Forelimb muscle (tissue), 1 donor: ENCODE results near the gene TENT5C. TPM values are rescaled to one million over a fixed set of nuclear protein-coding genes. Genes with fewer than 3 reads are reported as not detected.

ENCODE experiments used
- DNase-seq: peaks from one replicate; pipeline ENCODE4 v3.0.0-alpha.2; 2013; ENCODE audit warnings: low read depth
- polyA plus RNA-seq: library from polyadenylated mRNA; unstranded; fragments of 120-200 nt; gene quantifications from one replicate; pipeline ENCODE4 v1.2.1, GENCODE V29; 2013; ENCODE audit not compliant: insufficient read length

TENT5C gene
- polyA plus RNA-seq, 1 donor = 2.8 TPM

DNA sequence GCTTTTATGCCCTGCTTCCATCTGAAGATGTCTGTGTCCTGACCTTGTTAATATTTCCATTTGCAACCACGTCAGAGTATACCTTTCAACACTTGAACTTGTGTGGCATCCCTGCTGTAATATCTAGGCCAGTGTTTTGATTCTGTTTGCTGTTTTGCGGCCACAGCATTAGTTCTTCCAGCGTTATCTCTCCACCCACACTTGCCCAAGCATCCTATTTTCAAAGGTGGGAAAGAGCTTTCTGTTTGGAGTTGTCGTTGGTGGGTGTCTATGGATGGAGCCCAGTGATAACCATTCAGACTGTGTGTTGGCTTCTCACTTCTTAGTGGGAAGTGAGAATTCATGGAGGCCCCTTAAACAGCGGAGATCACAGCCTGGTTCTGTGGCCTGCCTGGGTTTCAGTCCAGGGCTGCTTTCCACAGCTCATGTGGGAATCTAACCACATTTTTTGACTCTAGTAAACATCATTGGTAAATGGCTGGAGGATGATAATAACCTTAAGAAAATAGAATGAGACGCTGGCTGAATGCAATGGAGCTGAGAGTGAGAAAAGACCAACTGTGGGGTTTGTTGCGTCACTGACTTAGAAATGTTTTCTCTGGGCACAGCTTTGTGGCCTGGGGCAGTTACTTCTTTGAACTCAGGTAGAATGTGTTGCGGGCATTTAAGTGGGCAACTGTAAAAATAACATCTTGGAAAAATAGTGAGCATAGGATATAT, 7.6 kb downstream of the TENT5C start:
- DNase-seq = no peak

DNA sequence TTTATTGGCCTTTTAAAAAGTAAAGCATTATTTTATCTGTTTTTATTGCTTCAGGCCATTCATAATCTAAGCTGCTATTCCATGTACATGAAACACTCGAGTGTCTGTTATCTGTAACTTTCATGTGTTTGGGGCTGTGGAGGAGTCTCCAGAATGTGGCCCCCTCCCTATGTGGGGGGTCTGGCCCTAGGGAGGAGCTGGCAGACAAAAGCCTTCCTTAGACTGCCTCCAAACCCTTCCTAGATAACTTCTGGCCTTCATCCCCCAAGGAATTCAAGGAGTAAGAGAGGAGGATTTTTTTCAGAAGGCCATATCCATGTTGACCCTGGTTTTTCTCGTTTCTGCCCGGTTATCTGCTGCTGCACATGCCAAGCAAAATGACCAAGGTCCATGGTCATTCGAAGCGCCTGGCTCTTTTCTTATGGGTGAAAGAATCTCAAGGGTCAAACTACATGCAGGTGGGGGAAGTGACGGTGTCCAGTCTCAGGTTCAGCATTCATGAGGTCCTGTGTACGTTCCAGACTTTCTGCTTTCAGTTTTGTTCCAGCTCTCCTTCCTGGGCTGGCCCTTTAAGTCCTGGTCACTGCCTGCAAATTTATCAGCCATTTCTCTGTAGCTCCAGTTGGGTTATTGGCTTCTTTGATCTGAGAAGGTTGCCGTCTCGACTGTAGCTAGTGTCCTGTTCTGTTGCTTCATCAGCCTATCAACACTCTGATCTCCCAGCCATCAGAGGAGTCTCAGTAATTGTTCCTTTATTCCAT, 8.3 kb downstream of the TENT5C start:
- DNase-seq = no peak

DNA sequence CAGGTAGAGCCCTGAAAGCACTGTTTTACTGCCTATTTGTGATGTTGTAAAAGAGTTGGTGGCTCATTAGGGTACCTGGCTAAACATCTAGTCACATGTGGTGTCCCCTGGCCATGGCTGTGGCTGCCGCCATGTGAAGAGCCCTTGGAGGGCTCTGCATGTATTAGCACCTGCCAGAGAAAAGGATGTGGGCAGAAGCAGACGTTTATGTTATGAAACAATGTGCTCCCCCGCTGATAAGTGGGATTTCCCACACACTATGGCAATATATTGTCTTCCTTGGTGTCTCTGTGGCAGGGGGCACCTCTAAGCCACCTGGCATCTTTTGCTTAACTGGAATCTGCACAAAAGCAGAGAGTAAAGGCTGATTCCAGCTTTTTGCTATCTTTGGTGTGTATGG, 9.6 kb downstream of the TENT5C start:
- no peak for DNase-seq

- DNase-seq = no peak
These were observed 10.5 kb downstream of the TENT5C start for GRCh38 chr1:117616356-117616755.

DNA sequence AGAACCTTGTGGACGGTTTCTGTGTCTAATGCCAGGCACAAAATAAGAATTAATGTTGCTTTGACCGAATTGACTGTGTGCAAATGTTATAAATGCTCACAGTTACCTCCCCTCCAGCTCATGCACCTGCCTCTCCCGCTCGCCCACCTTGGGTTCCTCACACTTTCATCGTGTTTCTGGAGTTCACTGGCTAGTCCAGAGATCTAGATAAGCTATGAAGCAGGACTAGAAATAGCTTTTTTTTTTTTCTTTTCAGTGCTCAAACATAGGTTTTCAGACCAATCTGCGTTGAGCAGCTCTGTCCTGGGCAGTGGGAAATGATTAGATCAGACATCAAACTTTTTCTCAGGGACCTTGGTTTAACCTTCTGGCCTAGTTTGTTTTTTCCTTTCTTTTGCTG, 11.1 kb downstream of the TENT5C start:
- DNase-seq = no peak

DNA sequence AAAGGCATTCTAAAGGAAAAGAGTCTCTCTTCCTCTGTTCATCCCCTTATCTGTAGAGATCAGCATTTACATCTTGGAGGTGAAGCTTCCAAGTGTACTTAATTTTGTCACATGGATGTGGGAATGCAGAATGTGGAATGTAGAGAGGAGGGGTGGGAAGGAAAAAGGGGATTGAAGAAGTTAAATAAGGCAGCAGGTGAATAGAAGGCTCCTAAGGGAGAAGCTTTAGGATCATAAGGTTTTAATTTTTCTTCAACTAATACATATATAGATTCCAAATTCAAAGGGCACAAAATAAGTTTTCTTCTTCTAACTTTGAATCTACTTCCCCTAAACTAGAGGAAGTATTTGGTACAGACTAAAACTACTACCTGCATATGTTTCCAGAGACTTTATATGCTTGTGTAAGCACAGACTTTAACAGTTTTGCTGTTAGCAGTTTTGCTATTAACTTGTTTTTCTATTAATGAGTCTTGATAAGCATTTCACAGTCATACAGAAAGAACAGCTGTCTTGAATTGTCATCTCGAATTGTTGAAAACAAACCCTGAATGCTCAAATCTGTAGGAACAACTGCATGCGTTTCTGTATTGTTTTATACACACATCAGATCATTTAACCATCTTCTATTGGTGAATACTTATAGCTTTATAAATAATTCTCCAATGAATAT, 12.7 kb downstream of the TENT5C start:
- DNase-seq = no peak

DNA sequence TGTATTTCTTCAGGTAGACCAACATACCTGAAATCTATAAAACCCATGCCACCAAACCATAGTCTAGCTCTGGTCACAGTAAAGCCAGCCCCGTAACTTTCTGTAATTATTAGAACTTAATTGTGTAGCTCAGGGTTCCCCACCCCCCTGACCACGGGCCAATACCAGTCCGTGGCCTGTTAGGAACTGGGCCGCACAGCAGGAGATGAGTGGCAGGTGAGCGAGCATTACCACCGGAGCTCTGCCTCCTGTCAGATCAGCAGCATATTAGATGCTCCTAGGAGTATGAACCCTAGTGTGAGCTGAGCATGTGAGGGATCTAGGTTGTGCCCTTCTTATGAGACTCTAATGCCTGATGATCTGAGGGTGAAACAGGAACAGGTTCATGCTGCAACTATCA, 14.6 kb downstream of the TENT5C start:
- DNase-seq = no peak

DNA sequence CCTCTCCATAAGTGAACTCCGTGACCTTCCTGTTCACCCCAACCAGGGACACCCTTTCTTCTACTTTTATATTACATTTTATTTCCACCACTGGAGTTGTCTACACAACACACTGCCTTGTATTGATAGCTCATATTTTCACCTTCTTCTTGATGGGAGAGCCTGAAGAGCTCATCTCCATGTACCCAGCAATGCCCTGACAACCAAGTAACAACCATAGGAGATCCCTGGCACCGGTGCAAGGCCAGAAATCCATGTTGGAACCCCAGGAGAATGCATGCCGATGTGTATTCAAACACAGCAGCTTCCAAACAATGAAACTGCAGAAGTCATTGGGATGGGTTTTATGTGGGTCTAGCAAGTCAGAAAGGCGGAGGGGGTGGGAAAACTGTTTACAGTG, 15.5 kb downstream of the TENT5C start:
- no peak for DNase-seq

GRCh38 chr1:117622726-117623125, 16.9 kb downstream of the TENT5C start:
- no peak for DNase-seq

DNA sequence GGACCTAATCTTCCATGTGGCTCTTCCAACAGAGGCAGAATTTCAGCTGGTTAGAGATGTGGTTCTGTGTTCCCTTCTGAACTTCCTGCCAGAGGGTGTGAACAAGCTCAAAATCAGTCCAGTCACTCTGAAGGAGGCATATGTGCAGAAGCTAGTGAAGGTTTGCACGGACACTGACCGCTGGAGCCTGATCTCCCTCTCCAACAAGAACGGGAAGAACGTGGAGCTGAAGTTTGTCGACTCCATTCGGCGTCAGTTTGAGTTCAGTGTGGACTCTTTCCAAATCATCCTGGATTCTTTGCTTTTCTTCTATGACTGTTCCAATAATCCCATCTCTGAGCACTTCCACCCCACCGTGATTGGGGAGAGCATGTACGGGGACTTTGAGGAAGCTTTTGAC, 17.3 kb downstream of the TENT5C start:
- no peak for DNase-seq

DNA sequence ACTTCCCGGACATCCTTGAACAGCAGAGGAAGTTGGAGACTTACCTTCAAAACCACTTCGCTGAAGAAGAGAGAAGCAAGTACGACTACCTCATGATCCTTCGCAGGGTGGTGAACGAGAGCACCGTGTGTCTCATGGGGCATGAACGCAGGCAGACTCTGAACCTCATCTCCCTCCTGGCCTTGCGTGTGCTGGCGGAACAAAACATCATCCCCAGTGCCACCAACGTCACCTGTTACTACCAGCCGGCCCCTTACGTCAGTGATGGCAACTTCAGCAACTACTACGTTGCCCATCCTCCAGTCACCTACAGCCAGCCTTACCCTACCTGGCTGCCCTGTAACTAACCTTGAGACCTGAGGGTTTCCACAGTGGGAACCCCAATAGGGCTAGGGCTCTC, 17.9 kb downstream of the TENT5C start:
- no peak for DNase-seq

- DNase-seq = no peak
These were observed 21.8 kb downstream of the TENT5C start for GRCh38 chr1:117627546-117628130.

DNA sequence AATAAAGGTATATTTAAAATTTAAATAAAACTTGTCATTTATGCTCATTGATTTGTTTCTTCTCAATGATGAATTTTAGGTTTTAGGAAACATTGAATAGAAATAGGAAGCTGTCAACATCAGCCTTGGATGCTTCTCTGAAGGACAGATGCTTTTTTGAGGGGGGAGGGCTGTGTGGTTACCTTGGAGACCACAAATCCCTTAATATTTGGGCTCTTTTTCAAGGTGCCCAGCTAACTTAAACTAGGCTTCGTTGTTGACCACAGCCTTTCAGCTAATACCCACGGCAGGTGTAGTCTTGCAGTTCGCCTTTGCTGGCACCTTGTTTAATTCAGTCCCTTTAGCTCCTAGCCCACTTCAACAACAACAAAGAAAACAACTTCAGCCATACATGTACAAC, 22.5 kb downstream of the TENT5C start:
- no peak for DNase-seq

DNA sequence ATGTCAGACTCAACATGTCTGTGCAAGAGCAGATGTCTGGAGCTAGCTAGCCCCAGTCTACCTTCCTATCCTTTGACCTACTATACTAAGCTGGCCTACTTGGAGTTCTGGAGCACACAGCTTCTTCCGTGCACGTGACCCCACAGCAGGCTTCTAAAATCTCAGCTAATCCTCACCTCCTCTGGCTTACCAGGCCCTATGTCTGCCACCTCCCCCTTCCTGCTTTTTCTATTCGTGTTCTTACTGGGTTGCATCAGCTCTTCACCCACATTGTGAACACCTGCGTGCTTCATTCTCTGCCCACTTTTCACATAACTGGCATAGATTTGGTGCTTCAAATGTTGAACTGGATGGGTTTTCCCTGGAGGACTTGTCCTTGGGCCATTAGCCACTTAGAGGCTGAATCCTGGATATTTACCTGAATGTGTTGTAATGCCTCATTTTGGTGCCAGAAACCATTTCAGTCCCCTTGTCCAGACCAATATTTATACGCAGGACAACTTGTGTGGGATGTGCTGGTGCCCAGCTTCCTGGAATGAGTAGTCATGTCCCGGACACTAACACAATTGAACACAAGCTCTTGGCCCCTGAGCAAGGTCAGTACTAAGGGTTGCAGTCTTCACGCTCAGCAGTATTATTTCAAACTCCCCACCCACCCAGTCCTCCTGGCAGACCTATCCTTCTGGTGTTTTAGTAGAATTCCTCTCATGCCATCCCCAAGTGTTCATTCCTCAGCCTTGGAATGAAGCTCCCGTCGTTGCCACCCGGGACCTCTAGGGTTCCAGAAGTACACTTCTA, 24.0 kb downstream of the TENT5C start:
- DNase-seq = no peak

DNA sequence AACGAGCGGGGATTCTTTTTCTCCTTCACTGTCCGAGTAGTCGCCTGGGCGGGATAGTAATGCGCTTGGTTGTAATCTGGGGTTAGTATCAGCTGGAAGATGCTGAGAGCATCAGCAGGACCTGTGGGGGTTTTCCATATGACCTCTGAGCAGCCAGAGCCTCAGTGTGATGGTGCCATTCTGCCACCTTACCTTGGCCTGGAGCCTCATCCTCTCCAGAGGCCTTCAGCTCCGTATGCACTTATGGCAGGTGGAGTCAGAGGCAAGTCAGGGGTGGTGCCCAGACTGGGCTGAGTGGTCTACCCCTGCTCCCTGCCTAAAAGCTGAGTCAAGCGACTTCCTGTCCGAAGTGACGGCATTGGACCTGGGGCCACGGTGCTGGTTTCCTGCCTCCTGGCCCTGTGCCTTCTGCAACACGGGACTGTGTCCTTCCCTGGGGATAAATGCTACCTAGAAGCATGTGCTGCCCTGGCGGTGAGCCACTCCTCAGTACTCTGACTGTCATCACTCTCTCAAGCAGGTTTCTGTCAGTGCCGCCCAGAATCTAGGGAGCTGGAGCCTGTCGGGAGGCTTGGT, 24.7 kb downstream of the TENT5C start:
- DNase-seq = no peak

DNA sequence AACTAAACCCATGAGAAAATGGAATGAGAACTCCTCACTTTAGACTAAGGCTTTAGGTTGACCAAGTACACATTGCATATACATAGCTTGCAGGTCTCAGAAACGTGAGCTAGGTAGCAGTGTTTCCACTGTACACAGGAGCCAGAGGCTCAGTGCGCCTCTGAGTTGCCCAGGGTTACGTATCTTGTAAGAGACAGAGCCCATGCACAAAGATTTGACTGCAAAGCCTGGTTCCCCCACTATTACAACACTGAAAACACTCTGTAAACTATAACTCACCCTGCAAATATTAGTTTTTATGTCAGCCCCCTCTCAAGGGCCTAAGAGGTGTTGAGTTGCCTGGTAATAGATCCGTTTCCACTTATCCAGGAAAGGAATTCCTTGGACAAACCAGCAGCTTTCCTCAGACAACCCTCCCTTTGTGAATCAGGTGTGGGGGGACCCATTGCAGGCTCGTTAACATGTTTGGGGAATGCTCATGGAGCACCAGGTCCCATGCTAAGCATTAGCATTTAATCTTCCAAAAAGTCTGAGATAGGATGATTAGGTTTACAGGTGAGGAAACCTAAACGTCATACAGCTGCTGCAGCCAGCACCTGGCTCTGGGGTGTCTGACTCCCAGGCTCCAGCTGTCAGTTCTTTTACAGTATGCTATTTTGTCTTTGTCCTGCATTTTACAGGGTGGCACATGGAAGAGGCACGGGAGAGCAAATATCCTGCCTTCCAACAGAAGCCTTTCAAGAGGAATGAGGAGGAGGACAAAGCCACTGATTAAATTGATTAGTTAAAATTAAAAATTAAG, 25.7 kb downstream of the TENT5C start:
- DNase-seq = no peak

GRCh38 chr1:117632269-117633067, 26.6 kb downstream of the TENT5C start:
- DNase-seq = no peak

- DNase-seq = no peak
These were observed 27.2 kb downstream of the TENT5C start for GRCh38 chr1:117633068-117633345.

DNA sequence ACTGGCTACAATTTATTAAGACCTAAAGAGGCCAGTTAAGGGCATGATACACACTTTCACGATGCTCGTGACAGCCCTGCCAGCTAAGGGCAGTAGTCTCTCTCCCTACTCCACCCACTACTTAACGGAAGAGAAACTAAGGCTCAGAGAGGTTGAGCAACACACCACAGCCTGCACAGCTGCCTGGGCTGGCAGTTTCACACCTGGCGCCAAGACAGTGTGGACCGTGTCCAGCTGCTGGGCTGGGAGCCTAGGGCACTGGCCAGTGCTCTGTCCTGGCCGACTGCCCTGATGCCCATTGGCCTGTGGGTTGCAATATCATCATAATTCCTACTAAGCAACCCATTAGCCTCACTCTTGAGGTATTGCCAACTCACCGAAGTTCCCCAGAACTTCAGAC, 27.6 kb downstream of the TENT5C start:
- no peak for DNase-seq

- no peak for DNase-seq
These were observed 28.1 kb downstream of the TENT5C start for GRCh38 chr1:117633936-117634335.
